GM19324 (cell line): ENCODE results near the gene MVP.

Experiments
- ATAC-seq: cut with Tn5 transposase; IDR thresholded peaks from one replicate; pipeline ENCODE4 v1.9.1; 2021; ENCODE audit warnings: mild to moderate bottlenecking, moderate library complexity; ENCODE audit not compliant: unreplicated experiment, low FRiP score

MVP gene

DNA sequence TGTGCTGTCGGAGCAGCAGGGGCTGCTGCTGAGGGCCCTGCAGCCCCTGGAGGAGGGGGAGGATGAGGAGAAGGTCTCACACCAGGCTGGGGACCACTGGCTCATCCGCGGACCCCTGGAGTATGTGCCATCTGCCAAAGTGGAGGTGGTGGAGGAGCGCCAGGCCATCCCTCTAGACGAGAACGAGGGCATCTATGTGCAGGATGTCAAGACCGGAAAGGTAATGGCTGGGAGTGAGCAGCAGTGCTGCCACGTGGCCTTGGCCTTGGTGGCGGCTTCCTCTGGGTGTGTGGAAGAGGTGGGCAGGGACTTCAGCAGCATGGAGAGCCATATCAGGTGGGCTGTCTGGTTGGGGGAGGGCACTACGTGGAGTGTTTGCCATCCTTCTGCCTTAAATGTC is 20.0 kb downstream of the MVP start:
- no peak for ATAC-seq

DNA sequence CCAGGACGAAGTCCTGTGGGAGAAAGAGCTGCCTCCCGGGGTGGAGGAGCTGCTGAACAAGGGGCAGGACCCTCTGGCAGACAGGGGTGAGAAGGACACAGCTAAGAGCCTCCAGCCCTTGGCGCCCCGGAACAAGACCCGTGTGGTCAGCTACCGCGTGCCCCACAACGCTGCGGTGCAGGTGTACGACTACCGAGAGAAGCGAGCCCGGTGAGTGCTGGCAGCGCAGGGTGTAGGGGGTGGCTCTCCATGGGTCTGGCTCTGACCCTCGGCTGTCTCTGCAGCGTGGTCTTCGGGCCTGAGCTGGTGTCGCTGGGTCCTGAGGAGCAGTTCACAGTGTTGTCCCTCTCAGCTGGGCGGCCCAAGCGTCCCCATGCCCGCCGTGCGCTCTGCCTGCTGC is 21.4 kb downstream of the MVP start:
- no peak for ATAC-seq

- no peak for ATAC-seq
Observed at GRCh38 chr16:29842732-29843346, 22.6 kb downstream of the MVP start.

DNA sequence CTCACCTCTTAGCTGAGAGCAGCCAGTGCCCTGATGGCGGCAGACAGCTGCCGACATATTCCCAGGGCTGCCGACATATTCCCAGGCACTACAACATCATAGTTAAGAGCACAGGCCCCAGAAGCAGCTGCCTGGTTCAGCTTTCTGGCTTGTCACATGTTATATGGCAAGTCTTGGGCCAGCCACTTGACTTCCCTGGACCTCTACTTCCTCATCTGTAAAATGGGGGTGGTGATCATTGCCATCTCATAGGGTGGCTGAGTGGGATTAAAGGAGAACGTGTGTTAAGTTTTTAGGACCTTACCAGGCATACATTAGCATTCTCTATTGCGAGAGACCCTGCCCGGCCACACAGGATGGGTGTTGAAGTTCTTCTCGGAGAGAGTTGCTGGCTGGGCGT is 23.7 kb downstream of the MVP start:
- no peak for ATAC-seq

- ATAC-seq = no peak
Observed at GRCh38 chr16:29844575-29845331, 24.5 kb downstream of the MVP start.

DNA sequence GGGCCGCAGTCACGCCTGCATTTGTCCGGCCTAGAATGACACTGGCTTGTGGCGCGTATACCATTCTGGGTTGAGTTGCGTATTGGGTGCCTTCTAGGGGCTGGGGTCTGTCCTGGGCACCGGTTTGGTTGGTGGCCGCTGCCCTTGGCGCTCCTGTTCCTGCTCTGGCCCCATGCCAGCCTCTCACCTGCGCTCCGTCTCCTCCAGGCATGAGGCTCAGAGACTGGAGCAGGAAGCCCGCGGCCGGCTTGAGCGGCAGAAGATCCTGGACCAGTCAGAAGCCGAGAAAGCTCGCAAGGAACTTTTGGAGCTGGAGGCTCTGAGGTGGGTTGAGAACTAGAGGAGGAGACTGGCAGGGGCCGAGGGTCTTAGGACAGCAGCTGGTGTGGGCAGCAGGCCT is 25.4 kb downstream of the MVP start:
- ATAC-seq = no peak

DNA sequence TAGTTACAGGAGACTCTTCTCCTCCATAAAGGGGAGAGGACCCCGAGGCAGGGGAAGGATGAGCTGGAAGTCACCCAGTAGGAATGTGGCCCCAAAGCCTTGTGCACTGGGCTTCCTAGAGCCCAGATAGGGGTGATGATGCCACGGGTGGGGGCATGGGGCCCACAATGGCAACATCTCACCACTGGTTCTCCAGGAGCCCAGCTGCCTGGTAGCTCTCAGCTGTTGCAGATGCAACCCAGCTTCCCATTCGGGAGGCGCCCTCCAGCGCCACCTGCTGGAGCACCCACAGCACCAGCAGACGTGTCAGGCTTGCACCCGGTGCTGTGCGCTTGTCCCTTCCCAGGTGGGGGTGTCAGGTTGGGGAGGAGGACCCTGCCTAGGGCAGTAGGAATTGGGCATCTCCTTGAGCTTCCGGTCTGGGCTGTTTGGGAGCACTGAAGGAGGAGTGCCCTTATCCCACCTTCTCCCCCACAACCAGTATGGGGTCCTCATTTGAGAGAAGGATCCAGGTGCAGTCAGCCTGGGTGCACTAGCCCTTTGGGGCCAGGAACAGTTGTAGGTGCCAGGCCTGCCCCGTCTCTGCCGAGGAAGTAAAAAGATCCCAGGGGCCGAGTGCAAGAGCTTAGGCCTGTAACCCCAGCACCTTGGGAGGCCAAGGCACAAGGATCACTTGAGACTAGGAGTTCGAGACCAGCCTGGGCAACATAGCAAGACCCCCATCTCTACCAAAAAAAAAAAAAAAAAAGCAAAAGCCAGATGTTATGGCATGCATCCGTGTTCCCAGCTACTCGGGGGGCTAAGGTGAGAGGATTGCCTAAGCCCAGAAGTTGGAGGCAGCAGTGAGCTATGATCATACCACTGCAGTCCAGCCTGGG is 28.4 kb downstream of the MVP start:
- ATAC-seq = no peak

- no peak for ATAC-seq
Observed at GRCh38 chr16:29849505-29849904, 29.2 kb downstream of the MVP start.

DNA sequence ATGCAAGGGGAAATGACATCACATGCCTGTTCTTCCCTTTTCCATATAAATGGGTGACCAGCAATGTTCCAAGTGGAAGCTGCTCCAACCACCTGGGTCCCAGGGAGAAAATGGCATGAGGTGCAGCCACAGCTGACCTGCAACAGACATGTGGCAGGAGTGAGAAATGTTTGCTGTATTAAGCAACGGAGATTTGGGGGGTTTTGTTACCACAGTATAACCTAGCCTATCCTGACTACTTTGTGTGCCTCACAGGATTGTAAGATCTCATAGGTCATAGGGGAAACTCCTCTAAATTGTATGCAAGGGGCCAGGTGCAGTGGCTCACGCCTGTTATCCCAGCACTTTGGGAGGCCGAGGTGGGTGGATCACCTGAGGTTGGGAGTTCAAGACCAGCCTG is 30.7 kb downstream of the MVP start:
- ATAC-seq = no peak

DNA sequence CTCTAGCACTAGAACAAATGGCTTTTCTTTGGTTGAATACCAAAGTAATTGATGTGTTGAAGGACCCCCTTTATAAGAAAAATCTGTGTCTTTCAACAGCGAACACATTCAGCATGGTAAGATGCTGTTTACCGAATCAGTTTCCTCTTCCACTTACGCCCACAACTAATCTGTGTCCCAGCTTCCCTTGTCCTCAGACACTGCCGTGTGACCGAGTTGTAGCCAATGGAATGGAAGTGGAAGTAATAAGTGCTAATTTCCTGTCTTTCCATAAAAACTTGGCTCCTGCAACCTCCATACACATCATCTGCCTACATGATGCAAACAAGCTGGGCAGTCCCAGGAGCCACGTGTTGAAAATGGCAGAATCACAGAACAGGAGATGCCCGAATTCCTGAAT is 32.4 kb downstream of the MVP start:
- ATAC-seq = no peak

DNA sequence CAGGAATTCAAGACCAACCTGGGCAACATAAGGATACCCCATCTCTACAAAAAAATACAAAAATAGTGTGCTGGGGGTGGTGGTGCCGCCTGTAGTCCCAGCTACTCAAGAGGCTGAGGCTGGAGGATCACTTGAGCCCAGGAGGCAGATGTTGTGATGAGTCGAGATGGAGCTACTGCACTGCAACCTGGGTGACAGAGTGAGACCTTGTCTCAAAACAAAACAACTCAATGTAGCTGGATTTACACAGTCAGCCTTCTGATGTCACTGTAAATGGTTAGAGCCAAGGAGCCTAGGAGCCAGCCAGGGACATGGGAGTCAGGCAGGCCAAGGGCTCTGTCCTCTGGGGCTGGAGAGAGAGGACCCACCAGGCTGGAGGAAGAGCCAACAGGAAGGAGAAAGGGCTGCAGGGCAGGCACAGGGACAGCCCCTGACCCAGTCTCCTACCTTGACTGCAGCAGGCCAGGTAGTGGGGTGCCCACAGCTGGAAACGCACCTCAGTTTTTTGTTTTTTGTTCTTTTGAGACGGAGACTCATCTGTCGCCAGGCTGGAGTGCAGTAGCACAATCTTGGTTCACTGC is 34.3 kb downstream of the MVP start:
- ATAC-seq = no peak

DNA sequence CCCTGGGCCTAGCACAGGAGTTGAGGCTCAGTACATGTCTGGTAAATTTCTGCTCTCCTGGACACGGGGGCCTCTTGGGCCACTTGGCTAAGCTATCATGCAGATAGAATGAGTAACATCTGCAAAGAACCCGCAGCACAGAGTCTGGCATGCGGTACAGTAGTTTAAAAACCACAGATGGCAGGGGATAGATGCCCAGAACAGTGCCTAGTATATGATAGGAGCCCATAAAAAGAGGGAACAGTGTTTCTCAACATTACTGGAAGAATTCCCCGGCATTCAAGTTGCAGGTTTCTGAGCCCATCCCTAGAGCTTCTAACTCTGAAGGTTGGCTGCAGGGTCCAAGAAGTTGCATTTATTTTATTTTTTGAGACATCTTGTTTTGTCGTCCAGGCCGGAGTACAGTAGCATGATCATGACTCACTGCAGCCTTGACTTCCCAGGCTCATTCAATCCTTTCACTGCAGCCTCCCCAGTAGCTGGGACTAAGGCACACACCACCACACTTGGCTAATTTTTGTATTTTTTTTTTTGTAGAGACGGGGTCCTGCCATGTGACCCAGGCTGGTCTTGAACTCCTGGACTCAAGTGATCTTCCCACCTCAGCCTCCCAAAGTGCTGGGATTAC is 37.0 kb downstream of the MVP start:
- ATAC-seq = no peak

DNA sequence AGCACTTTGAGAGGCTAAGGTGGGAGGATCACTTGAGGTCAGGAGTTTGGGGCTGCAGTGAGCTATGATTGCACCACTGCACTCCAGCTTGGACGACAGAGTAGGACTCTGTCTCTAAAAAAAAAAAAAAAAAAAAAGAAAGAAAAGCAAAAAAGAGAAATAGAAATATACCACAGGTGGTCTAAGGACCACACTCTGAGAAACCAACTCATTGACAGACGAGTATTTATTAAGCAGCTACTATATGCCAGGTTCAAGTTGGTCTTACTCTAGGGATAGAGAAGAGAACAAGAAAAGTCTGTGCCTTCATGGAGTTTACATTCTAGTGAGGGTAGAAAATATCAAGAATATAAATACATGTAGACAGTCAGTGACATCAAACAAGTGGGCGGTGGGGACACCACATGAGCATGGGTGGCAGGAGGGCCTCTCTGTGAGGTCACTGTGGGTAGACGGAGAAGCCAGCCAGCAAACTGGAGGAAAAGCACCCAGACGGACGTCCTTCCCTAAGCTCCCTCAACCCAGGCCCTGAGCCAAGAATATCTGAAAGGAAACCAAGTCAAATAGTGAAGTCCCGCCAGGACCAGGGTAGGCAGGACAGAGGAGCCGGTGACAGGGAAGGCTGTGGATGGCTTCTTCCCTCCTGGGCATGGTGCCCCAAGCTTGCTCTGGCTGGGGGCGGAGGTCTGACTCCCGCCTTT is 38.0 kb downstream of the MVP start:
- ATAC-seq = no peak

DNA sequence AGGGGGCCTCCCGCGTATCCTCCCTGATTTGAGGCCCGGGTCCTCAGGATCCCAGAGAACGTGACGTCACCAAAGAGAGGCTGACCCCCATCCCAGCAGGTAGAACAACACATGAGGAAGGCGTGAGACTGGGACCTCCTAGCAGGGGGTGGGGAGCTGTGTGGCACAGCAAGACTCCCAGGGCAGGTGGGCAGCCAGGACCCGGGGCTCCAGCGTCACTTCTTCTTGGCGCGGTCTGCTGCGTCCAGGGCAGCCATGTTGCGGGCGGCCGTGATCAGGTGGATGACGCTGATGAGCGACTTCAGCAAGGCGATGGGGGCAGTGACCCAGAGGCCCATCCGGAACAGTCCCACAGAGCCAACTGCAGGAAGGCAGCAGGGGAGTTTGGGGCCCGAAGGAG is 38.7 kb downstream of the MVP start:
- ATAC-seq = no peak

- no peak for ATAC-seq
Observed at GRCh38 chr16:29860218-29860617, 40.0 kb downstream of the MVP start.

DNA sequence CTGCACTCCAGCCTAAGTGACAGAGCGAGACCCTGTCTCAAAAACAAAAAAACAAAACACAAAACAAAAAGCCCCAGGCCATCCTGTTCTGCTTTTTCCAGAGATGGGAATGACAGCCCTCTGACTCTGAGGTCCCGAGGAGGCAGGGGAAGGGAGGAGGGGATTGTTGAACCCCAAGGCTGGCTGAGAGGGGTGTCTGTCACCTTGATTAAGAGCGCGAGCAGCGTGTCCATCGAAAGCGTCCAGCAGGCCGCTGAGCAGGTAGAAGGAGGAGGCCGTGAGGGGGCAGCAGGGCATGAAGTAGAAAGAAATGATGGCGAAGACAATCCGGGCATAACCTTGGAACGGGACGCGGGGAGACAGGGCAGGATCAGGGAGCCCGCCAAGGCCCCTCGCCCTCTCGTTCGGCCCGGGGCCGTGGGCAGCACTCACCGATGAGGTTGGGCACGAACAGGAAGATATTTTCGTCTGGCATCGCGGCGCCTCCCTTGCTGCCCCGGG is 42.2 kb downstream of the MVP start:
- ATAC-seq = no peak

DNA sequence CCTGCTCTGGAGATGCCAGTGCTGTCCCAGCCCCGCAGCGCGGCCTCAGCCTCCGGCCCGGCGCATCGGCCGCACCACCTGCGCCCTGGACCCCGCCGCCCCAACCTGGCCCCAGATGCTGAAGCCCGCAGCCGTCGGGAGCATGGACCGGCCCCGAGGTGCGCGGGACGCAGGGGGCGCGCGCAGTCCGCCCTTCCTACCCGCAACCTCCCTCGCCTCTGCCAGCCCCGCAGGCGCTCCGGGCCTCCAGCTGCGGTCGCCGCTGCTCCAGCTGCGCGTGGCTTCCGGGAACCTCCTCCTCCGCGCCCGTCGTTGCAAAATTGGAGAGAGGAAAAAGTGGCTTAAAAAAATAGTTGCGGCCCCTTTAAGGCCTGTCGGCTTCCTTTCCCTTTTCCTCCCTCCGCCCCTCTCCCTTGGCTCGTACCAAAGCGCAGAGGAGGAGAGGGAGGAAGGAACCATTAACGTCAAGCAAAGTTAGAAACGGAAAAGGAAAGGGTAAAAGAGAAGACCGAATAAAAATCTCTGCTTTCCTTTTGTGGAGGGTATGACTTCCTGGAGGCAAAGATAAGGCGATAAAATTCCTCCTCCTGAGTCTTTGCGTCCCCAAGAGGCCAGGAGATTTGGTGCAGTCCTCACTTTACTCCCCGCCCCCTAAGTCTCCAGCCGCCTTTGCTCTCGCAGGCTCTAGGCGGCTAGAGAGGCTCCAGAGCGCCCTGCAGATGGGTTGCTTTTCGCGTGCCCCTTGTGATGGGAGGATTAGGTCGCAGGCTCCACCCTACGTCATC is 42.8 kb downstream of the MVP start, which contains the start of gene CDIPT:
Gene CDIPT, minus strand, starts transcription at position 343 of the 785 bp plus-strand sequence. CDS start 369 bp downstream, outside the sequence.
- peak; percentile 92 for ATAC-seq

- no peak for ATAC-seq
Observed at GRCh38 chr16:29863669-29863984, 43.4 kb downstream of the MVP start.

DNA sequence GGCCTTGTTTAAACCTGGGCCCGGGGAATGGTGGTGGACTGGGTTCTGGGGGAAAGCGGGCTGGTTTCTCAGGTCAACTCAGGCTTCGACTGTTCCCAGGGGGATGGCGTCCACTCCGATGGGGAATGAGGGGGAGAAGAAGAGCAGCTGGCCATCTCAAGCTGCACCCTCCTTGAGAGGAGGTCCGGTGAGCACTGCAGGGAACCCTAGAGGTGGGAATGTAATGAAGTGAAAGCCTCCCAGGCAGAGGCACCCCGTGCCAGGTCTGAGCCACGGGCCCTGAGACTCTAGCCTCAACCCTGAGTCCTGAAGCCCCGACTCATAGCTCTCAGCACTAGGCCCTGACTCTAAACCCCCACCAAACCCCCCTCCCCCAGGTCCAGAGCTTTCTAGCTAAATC is 43.9 kb downstream of the MVP start:
- no peak for ATAC-seq
